MCF 10A (cell line): ENCODE measurements around the gene FKBP2. TPM values are rescaled to one million over a fixed set of nuclear protein-coding genes. Genes with fewer than 3 reads are reported as not detected.

ENCODE experiments used
- BruUV-seq: library from RNA; stranded (reverse); fragments of 400-500 nt; replicated peaks from 2 replicates; lab custom pipeline; 2021; lab: Mats Ljungman, UMichigan
- CTCF ChIA-PET: fragments of 300-600 bp; sonication (Branson Sonifier 250); formaldehyde crosslinking; extraction: SDS; loops from one replicate; lab custom pipeline; 2021; ENCODE audit warnings: antibody characterized with exemption, inconsistent platforms; lab: Yijun Ruan, JAX
- POLR2A ChIA-PET: fragments of 300-600, 350-650 bp; sonication (Branson Sonifier 250); formaldehyde crosslinking; extraction: SDS; loops from one replicate; lab custom pipeline; 2020; ENCODE audit warnings: antibody characterized with exemption, inconsistent platforms; lab: Yijun Ruan, JAX
- DNase-seq: peaks from one replicate; pipeline ENCODE4 v3.0.0-alpha.2; 2018; ENCODE audit not compliant: unreplicated experiment
- H3K27ac Mint-ChIP-seq: one replicate; pipeline ENCODE4 v1.8.0; 2022; ENCODE audit warnings: mild to moderate bottlenecking, low read depth, mixed read lengths; ENCODE audit not compliant: unreplicated experiment
- H3K27me3 Mint-ChIP-seq: one replicate; pipeline ENCODE4 v1.8.0; 2022; ENCODE audit warnings: mixed read lengths; ENCODE audit not compliant: insufficient read depth, unreplicated experiment
- H3K36me3 Mint-ChIP-seq: one replicate; pipeline ENCODE4 v1.8.0; 2022; ENCODE audit warnings: mild to moderate bottlenecking, moderate library complexity, mixed read lengths; ENCODE audit not compliant: insufficient read depth, unreplicated experiment
- H3K4me1 Mint-ChIP-seq: one replicate; pipeline ENCODE4 v1.8.0; 2022; ENCODE audit warnings: mixed read lengths; ENCODE audit not compliant: insufficient read depth, unreplicated experiment
- H3K4me3 Mint-ChIP-seq: one replicate; pipeline ENCODE4 v1.8.0; 2022; ENCODE audit warnings: mild to moderate bottlenecking, moderate library complexity, mixed read lengths; ENCODE audit not compliant: unreplicated experiment
- H3K9me3 Mint-ChIP-seq: one replicate; pipeline ENCODE4 v1.8.0; 2022; ENCODE audit warnings: mixed read lengths; ENCODE audit not compliant: unreplicated experiment
- CTCF ChIP-seq: fragments of 200-600 bp; IDR thresholded peaks from one replicate; pipeline ENCODE4 v1.8.0; 2022; ENCODE audit warnings: antibody characterized with exemption, mild to moderate bottlenecking; ENCODE audit not compliant: unreplicated experiment
- intact Hi-C: fragments of 100-400 bp; cut with micrococcal nuclease; formaldehyde crosslinking; loops from 2 replicates; pipeline ENCODE4 v1.14.1; 2022
- total RNA-seq: library from RNA; stranded (reverse); gene quantifications from 2 replicates; pipeline ENCODE4 v1.2.3, GENCODE V29; 2022

The FKBP2 gene
- total RNA-seq, 1 experiment from 2014 or later = 86.0 TPM

- BruUV-seq = no TSS peak
- peak; percentile 90 for DNase-seq
- H3K4me3 Mint-ChIP-seq = peak overlapping the region; percentile 14
- peak overlapping the region; percentile 79 for H3K27ac Mint-ChIP-seq
- H3K27me3 Mint-ChIP-seq = no peaks in the 10 kb centered on the region
- intact Hi-C loops = no loop called here
- peaks cover 4% of the 10 kb centered on the region for H3K4me1 Mint-ChIP-seq
- H3K9me3 Mint-ChIP-seq = no peaks in the 10 kb centered on the region
- TF ChIP-seq CTCF = no peak
- POLR2A ChIA-PET = interaction anchor here (0.6 to 3.0 kb wide), 21 partner anchors 9 to 591 kb away, joined by 3 to 24 read pairs (median 5); partner anchors contain the start of genes ESRRA, GPR137, NUDT22 and PLCB3
- H3K36me3 Mint-ChIP-seq = peaks cover 49% of the 10 kb centered on the region
- CTCF ChIA-PET = interaction anchor here (0.6 to 4.5 kb wide), 6 partner anchors 26 to 676 kb away, joined by 3 to 37 read pairs (median 5); partner anchors contain the start of gene CATSPERZ
These were observed 35.9 kb downstream of the FKBP2 start for GRCh38 chr11:64276653-64277431.

- no peak for TF ChIP-seq CTCF
- peaks cover 55% of the 10 kb centered on the region for H3K36me3 Mint-ChIP-seq
- no peak for DNase-seq
- no peaks in the 10 kb centered on the region for H3K27me3 Mint-ChIP-seq
- no peaks in the 10 kb centered on the region for H3K9me3 Mint-ChIP-seq
- CTCF ChIA-PET = interaction anchor here (1.3 to 4.5 kb wide), 3 partner anchors 24 to 77 kb away, joined by 3 to 37 read pairs (median 23); partner anchors contain the start of gene CATSPERZ
- no peak overlapping the region for H3K27ac Mint-ChIP-seq
- intact Hi-C loops = no loop called here
- peaks cover 4% of the 10 kb centered on the region for H3K4me1 Mint-ChIP-seq
- H3K4me3 Mint-ChIP-seq = no peak overlapping the region
- POLR2A ChIA-PET = interaction anchor here (1.0 to 8.2 kb wide), 2 partner anchors 8 to 24 kb away, joined by 4 to 125 read pairs; no protein-coding TSS in a partner anchor
- no TSS peak for BruUV-seq
These were observed 37.8 kb downstream of the FKBP2 start for GRCh38 chr11:64278576-64279190.

- Mint-ChIP-seq H3K27ac (no peak overlapping the region), H3K4me1 (peaks cover 10% of the 10 kb centered on the region), H3K4me3 (no peak overlapping the region), H3K36me3 (peaks cover 54% of the 10 kb centered on the region), H3K27me3 (no peaks in the 10 kb centered on the region), H3K9me3 (no peaks in the 10 kb centered on the region)
- TF ChIP-seq CTCF = no peak
- no TSS peak for BruUV-seq
- ChIA-PET CTCF (interaction anchor here (0.8 to 9.9 kb wide), 4 partner anchors 10 to 31 kb away, joined by 3 to 96 read pairs (median 8); partner anchors contain the start of genes CATSPERZ and PLCB3), POLR2A (interaction anchor here (0.6 to 8.2 kb wide), 7 partner anchors 12 to 249 kb away, joined by 3 to 125 read pairs (median 4); partner anchors contain the start of gene PRDX5)
- no peak for DNase-seq
- intact Hi-C loops = no loop called here
These were observed 41.3 kb downstream of the FKBP2 start for GRCh38 chr11:64281957-64282770.
